Fibroblast of skin of right biceps (primary cell): ENCODE measurements around the gene CLEC6A.
"Not testable (repeated sequence)": the region's sequence is repeated elsewhere in the genome, so short reads cannot be mapped to it uniquely, and the experiment has no call there.

Experiments
- DNase-seq: peaks from one replicate; pipeline ENCODE4 v3.0.0-alpha.2; 2013

The CLEC6A gene

GRCh38 chr12:8496074-8496473, 40.3 kb downstream of the CLEC6A start:
- not testable (repeated sequence) for DNase-seq

- DNase-seq: no peak
These were observed 43.9 kb downstream of the CLEC6A start for GRCh38 chr12:8499616-8500015.

DNA sequence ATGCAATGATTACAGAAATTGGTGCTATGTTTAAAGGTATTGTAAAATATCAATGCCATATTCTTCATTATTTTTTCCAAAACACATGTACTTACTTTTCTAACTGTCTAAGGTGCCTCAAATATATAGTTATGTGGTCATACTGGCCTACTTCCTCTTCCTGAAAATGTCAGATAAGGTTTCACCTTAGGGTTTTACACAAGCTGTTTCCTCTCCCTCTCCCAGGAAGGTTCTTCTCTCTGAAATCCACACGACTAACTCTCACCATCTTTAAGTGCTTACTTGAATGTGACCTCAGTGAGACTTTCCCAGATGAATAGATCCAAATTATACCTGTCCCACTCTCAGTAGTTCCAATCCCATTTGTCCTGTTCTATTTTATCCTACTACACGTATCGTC, 46.0 kb downstream of the CLEC6A start:
- DNase-seq: no peak

DNA sequence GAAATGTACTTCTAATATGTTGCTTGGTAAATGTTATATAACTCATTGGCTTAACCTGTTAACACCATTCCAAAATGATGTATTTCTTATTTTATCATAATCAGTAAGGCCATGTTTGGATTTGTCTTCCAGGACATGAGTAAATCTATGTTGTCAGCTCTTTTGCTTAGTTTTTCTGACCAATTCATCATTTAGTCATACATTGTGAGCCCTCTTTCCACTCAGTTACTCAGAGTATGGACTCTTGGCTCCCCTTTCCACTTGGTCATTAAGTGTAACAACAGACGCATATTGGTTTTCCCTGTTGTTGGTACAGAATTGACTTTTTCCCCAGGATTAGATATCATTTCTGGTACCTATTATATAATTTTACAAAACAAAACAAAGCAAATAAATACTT, 48.6 kb downstream of the CLEC6A start:
- DNase-seq: no peak

GRCh38 chr12:8507596-8507995, 51.8 kb downstream of the CLEC6A start:
- no peak for DNase-seq

DNA sequence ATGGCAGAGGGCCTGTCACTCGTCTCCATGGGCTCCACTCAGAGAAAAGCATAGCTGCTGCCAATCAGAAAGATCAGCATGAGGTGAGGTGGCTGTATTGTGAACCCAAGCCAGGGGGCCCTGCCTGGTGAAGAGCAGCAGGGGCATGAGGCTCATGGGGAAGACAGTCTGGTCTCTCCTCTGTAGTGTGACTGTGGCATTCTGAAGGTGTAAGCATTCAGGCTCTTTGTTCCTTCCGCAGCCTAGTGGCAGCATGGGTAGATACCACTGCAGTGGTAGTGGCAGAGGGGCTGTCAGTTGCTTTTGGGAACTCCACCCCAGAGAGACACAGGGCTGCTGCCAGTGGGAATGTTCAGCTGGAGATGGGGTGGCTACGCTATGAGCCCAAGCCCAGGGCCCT, 52.5 kb downstream of the CLEC6A start:
- DNase-seq: no peak

GRCh38 chr12:8508910-8509841, 53.4 kb downstream of the CLEC6A start:
- DNase-seq: no peak

- no peak for DNase-seq
These were observed 57.5 kb downstream of the CLEC6A start, which contains the start of gene CLEC4D for GRCh38 chr12:8513256-8513655. Gene CLEC4D, plus strand, starts transcription at chr12:8513503. Its CDS starts 230 bp downstream, at chr12:8513733.

DNA sequence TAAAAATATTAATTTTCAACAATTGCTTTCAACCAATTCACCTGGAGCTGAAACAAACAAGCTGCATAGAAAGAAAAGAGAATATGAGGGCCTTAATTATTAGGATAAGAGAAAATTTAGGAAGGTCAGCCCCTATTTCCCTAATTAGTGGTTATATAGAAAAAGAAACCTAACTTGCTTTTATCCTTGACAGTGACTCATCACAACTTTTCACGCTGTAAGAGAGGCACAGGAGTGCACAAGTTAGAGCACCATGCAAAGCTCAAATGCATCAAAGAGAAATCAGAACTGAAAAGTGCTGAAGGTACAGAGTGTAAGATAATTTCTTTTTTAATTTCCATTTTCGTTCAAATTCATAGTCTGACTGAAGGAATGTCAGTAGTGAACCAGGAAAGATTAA, 62.2 kb downstream of the CLEC6A start:
- no peak for DNase-seq

DNA sequence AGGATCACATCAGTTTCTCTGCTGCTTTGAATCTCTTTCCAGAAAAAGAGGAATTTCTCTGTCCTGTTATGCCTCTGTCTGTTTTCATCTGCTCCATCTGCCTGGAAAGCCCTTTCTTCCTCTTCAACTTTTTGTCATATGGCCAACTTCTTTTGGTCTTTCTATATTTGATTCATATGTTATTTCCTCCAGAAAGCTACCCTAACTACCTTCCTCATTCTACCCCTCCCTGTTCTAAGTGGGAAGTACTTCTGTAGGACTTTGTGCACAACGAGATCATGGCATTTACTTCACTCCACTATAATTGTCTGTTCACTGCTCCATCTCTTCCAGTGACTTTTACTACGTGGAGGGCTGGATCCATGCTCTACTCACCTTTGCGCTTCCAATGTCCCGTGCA, 63.4 kb downstream of the CLEC6A start:
- no peak for DNase-seq

- DNase-seq: no peak
These were observed 71.7 kb downstream of the CLEC6A start for GRCh38 chr12:8527250-8528130.
